NCI-H345 treated with DMSO at 0.1 percent for 48 hours (cell line): ENCODE data around the gene PDCL3.

Source experiments
- DNase-seq: peaks from one replicate; lab custom pipeline; 2025; ENCODE audit not compliant: unreplicated experiment; lab: John Stamatoyannopoulos, UW

PDCL3 gene

DNA sequence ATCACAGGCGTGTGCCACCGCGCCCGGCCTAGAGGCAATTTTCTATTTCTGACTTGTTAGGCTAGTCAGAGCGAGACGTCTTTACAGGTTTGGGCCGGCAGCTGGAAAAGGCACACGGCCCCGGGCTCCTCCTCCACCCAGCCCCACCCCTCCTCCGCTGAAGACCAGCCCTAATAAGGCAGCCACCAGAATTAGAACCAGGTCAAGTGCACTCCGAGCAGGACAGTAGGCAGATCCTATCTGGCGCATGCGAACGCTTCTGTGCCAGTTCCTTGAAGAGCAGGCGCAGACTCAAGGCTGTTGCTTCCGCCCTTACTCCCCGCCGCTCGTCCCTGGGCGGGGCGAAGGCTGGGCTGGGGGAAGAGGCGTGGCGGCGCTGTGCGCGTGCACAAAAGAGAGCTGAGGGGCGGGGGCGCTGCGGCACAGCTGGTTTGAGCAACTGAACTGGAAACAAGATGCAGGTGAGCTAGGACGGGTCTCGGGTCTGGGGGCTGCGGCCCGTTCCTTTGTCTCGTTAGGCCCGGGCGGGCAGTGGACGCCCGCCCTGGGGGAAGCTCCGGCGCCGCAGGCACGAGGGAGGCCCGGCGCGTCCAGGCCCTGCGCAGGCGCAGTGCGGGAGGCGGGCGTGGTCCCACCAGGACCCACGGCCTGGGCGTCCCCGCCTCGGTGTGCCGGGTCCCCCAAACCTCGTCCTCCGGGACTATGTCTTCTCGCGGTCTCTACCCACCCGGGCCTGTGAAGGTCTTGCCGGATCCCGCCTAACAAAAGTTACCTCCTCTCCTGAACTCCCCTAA, at the start of gene PDCL3:
PDCL3 (plus strand) TSS at position 381 of the 794 bp plus-strand sequence; CDS start at position 456, 75 bp downstream.
- DNase-seq: peak; percentile 88

GRCh38 chr2:100513650-100514049, 49.1 kb upstream of the PDCL3 start:
- no peak for DNase-seq

- DNase-seq: no peak
Observed at GRCh38 chr2:100517556-100517955, 45.2 kb upstream of the PDCL3 start.

- no peak for DNase-seq
Observed at GRCh38 chr2:100518801-100519200, 44.0 kb upstream of the PDCL3 start.

GRCh38 chr2:100520224-100520623, 42.6 kb upstream of the PDCL3 start:
- DNase-seq: no peak

- DNase-seq: no peak
Observed at GRCh38 chr2:100522430-100522829, 40.4 kb upstream of the PDCL3 start.

- no peak for DNase-seq
Observed at GRCh38 chr2:100524331-100524730, 38.5 kb upstream of the PDCL3 start.

DNA sequence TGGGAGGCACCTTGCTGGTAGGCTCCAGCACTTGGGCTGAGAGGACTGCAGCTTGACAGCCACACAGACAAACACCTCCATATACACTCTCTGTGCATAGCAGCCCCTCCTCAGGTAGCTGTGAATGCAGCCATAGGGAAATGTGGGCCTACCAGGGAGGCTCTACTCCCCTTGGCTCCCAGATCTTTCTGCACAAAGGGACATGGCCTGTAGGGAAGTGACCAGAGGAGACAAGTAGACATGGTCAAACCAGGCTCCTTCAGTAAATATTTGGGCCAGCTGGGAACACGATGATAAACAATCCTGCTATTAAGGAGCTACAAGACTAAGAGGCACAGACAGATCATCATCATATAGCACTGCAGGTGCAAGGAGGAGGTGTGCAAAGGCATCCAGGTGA, 35.9 kb upstream of the PDCL3 start:
- DNase-seq: no peak

DNA sequence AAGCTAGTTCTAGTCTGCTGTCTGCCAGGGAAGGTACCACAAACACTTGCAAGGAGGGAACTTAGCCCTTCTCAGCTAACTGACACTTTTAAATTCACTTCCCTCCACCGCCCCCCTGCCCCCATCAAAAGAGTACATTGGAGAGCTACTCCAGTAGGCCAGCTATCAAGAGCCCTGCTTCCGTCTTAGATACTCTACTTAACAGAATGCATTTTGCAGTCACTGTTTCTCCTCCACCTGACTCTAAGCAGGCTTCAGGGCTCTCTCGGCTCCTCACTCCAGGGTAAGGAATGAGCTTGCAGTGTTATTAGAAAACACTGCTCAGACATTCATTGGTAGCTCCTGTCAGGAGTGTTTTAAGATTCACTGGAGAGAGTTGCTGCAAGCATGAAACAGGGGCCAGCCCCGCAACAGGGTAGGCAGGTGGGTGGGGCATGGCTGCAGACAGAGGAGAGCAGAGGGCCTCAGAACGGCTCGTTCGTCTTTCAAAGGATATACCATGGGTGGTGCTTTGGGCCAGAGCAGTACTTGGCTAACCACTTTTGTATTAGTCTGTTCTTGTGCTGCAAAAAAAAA, 35.3 kb upstream of the PDCL3 start:
- DNase-seq: no peak

GRCh38 chr2:100529176-100529575, 33.6 kb upstream of the PDCL3 start:
- DNase-seq: no peak

DNA sequence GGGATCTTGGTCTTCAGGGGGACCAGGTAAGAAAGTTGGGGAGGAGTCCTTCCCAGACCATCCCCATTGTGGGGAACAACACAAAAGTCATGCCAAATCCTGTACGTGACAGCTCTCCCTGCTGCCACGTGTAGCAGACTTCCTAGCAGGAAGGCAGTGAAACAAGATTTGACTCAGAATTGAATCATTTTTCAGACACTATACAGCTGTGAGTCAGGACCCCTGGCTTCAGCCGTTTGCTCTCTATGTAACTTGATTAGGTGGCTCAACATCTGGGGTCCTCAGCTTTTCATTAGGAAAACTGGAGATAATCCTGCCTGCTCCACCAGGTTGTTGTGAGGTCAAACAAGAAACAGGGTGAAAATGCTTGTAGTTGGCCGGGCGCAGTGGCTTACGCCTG, 32.9 kb upstream of the PDCL3 start:
- no peak for DNase-seq

- DNase-seq: no peak
Observed at GRCh38 chr2:100535855-100536254, 26.9 kb upstream of the PDCL3 start.

DNA sequence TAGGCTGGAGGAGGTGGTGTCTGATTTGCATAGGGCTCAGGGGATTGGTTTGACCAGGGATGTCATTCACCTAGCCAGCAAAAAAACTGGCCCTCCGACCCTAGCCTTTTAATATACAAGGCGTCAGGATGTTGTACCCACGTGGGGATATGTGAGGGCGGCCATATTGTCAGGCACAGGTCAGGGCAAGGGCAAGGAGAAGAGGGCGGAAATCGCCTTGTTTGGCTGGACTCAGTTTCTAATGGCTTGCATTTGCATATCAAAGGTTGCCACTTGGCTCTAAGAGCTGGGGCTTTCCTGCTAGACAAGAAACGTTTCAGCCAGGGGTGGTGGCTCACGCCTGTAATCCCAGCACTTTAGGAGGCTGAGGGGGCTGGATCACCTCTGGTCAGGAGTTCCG, 24.9 kb upstream of the PDCL3 start:
- no peak for DNase-seq

DNA sequence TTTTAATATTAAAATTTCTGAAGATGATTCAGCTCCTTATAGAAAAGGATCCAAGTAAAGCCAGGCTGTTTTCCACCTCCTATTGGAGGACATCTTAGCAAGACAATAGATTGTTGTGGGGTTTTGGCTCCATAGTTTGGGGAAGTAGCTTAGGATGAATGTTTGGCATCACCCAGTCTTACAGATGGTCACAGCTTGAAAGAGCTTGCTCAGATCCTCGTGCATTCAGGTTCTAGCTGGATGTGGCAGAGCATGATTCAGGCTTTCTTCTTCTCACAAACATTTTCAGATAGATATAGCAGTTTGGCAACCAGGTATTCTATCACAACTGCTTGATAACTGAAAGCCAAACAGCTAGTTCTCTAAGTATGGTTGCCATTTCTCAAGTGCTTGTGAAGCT, 23.6 kb upstream of the PDCL3 start:
- no peak for DNase-seq

DNA sequence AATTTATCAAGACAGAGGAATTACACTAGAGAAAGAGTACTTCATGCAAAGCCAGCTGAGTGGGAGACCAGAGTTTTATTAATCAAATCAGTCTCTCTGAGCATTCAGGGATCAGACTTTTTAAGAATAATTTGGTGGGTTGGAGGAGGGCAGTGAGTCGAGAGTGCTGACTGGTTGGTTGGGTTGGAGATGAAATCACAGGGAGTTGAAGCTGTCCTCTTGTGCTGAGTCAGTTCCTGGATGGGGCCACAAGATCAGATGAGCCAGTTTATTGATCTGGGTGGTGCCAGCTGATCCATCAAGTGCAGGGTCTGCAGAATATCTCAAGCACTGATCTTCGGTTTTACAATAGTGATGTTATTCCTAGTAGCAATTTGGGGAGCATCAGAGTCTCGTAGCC, 21.4 kb upstream of the PDCL3 start:
- no peak for DNase-seq

DNA sequence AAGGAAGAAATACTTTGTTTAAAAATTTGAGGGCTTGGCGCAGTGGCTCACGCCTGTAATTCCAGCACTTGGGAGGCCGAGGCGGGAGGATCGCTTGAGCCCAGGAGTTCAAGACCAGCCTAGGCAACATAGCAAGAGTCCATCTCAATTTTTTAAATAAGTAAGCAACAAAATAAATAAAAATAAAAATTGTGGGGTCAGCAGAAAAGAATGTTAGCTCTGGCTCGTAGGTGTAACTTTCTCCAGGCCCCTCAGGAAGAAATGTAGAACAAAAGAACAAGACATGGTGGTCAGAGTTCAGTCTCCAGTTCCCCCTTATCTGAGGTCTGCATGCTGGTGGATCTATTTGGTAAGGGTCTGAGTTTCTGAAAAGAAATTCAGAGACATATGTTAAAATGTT, 20.4 kb upstream of the PDCL3 start:
- DNase-seq: no peak

DNA sequence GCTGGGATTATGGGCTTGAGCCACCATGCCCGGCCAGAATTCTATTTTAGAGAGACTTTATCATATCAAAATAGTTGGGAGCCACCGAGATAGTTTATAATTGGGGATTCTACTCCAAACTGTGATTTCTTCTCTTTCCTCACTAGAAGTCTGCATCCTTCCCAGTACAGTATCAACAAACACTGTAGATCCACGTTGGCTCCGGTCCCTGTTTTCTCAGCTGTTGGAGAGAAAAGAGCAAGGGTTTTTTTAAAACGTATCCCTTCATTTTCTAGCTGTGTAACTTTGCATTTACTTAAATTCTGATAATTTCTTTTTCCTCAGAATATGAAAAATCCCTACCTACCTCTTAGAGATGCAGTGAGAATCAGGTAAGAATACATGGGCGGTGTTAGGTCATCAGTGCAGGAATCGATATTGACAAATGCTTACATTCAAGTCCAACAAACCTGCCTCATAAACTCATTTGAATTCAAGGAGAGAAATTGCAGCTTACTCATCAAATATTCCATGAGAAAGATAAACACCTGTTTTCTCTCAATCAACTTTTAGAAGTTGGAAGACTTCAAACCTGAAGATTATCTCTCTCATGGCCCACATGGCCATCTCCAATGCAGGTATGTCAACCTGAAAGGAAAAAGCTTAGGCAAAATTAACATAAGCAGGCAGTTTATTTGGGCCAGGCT, 17.7 kb upstream of the PDCL3 start:
- no peak for DNase-seq

GRCh38 chr2:100546469-100546868, 16.3 kb upstream of the PDCL3 start:
- DNase-seq: no peak

DNA sequence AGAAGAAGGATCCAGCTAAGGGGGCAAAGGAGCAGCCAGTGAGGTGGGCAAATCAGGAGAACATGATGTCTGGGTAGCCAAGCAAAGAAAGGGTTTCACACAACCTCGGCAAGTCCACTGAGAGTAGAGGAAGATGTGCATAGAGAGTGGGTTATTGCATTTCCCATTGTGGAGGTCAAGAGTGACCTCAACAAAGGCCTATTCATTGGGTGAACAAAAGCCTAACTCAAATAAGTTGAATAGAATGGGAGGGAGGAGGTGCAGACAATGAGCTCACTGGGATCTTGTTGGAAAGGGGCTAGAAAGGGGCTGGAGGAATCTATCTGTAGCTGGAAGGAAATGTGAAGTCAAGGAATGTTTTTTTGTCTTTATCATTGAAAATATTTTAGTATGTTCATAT, 14.0 kb upstream of the PDCL3 start:
- no peak for DNase-seq

GRCh38 chr2:100551303-100551702, 11.5 kb upstream of the PDCL3 start:
- DNase-seq: no peak

DNA sequence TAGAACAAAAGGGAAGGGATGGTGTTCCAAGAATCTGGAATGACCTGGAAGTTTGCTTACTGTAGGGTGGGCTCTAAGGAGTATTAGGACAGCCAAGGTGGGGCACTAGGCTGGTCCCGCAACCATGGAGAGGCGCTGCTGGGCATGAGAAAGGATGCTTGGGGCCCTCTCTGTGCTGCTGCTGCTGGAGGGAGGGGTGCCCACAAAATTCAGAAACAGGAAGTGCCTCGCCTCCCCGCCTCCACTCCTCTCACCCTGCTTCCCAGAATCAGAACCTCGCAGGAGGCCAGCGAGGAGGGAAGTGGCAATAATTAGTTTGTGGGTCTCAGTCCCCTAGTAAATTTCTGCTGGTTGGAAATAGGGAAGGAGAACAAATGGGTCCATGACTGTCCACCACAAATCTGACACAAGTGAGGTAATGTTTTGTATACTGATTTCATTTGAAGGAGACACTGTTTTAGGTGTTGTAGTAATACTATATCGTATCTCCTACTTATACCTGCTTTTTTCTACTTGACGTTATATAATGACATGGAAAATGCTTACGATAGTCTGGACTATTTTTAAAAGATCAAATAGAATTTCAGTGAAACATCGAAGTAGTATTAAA, 7.9 kb upstream of the PDCL3 start:
- no peak for DNase-seq

DNA sequence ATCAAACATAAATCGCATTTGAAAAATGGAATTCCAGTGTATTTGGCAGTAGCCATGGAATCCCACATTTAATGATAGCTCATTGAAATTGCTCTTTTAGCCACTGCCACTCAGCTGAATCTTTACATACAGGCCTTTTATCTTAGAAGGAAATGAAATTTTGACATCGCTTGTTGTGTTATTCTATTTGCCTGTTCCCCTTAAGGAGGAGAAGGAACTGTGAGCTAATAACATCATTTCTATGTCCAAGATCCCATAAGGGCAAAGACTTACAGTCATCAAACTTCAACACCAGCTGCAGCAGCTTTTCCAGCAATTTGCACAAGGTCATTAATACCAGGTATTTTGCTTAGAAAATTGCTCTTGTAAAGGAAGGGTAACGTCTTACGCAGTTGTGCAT, 6.0 kb upstream of the PDCL3 start:
- no peak for DNase-seq
